NCI-H2227 treated with DMSO at 0.1 percent for 48 hours (cell line): ENCODE results near the gene PFKFB1.
A peak's percentile ranks its signal among the peaks of the same experiment; 100 is the strongest.

Experiments used
- DNase-seq: peaks from one replicate; lab custom pipeline; 2025; lab: John Stamatoyannopoulos, UW

The PFKFB1 gene

GRCh38 chrX:54994099-54994498, at the start of gene PFKFB1:
PFKFB1 (minus strand) TSS chrX:54994188; CDS start chrX:54994007, 181 bp downstream.
- no peak for DNase-seq

GRCh38 chrX:55041514-55041913, 47.5 kb upstream of the PFKFB1 start:
- no peak for DNase-seq

GRCh38 chrX:55039471-55039870, 45.5 kb upstream of the PFKFB1 start:
- DNase-seq: no peak

GRCh38 chrX:55033429-55033828, 39.4 kb upstream of the PFKFB1 start:
- no peak for DNase-seq

- DNase-seq: no peak
Observed at GRCh38 chrX:55030271-55031205, 36.5 kb upstream of the PFKFB1 start, which contains the start of gene ALAS2. ALAS2 (minus strand) TSS chrX:55030977; CDS start chrX:55026000, 4,977 bp downstream.

GRCh38 chrX:55029291-55029690, 35.3 kb upstream of the PFKFB1 start:
- DNase-seq: no peak

GRCh38 chrX:55028611-55029010, 34.6 kb upstream of the PFKFB1 start:
- no peak for DNase-seq

GRCh38 chrX:55028040-55028439, 34.1 kb upstream of the PFKFB1 start:
- DNase-seq: no peak

GRCh38 chrX:55026840-55027239, 32.9 kb upstream of the PFKFB1 start:
- no peak for DNase-seq

GRCh38 chrX:55026143-55026542, 32.2 kb upstream of the PFKFB1 start:
- no peak for DNase-seq

- no peak for DNase-seq
Observed at GRCh38 chrX:55014897-55015299, 20.9 kb upstream of the PFKFB1 start.

GRCh38 chrX:55011294-55011693, 17.3 kb upstream of the PFKFB1 start:
- DNase-seq: no peak

- DNase-seq: no peak
Observed at GRCh38 chrX:55008571-55009358, 14.8 kb upstream of the PFKFB1 start.

- DNase-seq: no peak
Observed at GRCh38 chrX:55007656-55008055, 13.7 kb upstream of the PFKFB1 start.

- DNase-seq: no peak
Observed at GRCh38 chrX:55006827-55007621, 13.0 kb upstream of the PFKFB1 start.

GRCh38 chrX:55005256-55005655, 11.3 kb upstream of the PFKFB1 start:
- no peak for DNase-seq

- no peak for DNase-seq
Observed at GRCh38 chrX:55004231-55004630, 10.2 kb upstream of the PFKFB1 start.

- DNase-seq: peak; percentile 99
Observed at GRCh38 chrX:54999717-55000598, 6.0 kb upstream of the PFKFB1 start, which contains the start of gene APEX2. APEX2 (plus strand) TSS chrX:55000363; CDS start chrX:55000423, 60 bp downstream.

- DNase-seq: no peak
Observed at GRCh38 chrX:54995621-54996020, 1.6 kb upstream of the PFKFB1 start.

- no peak for DNase-seq
Observed at GRCh38 chrX:54994668-54995351, 822 bp upstream of the PFKFB1 start.
